Measurements from ENCODE around the gene KIAA0825.

The KIAA0825 gene

GRCh38 chr5:94396687-94397086 lies 221.7 kb downstream of the KIAA0825 start:
- H3K36me3 ChIP-seq (ENCODE audit: insufficient read depth, low read length) = no peaks in the 10 kb centered on the region
- H4K20me1 ChIP-seq (ENCODE audit: insufficient read depth, low read length) = no peaks in the 10 kb centered on the region
- TF ChIP-seq CTCF (IDR thresholded peaks at IDR 0.05; ENCODE audit: low read length) (no peak), EZH2 (IDR thresholded peaks at IDR 0.05; ENCODE audit: borderline replicate concordance, low read length) (no peak)
- H2AFZ ChIP-seq (ENCODE audit: low read length) = no peak overlapping the region
- H3K4me2 ChIP-seq (ENCODE audit: low read length) = no peak overlapping the region
- H3K9me2 ChIP-seq (ENCODE audit: low read depth, low read length) = no peaks in the 10 kb centered on the region
- H3K79me2 ChIP-seq (ENCODE audit: insufficient read depth, low read length) = no peaks in the 10 kb centered on the region
- no peaks in the 10 kb centered on the region for H3F3A ChIP-seq (ENCODE audit: insufficient read depth, low read length)
- peaks cover 3% of the 10 kb centered on the region; the same call in 1 of the 2 replicates for H3K27me3 ChIP-seq (ENCODE audit: insufficient read depth, low read length)
- no peaks in the 10 kb centered on the region for H3K9me3 ChIP-seq (ENCODE audit: low read length)
- no peaks in the 10 kb centered on the region for H3K4me1 ChIP-seq (ENCODE audit: insufficient read depth, low read length, severe bottlenecking)
- H3K4me3 ChIP-seq (ENCODE audit: low read depth, low read length, poor library complexity, severe bottlenecking) = no peak overlapping the region
- H3K9ac ChIP-seq (ENCODE audit: low read length) = no peak overlapping the region
- no peak overlapping the region for H3K27ac ChIP-seq (ENCODE audit: low read depth, low read length, poor library complexity, severe bottlenecking)

DNA sequence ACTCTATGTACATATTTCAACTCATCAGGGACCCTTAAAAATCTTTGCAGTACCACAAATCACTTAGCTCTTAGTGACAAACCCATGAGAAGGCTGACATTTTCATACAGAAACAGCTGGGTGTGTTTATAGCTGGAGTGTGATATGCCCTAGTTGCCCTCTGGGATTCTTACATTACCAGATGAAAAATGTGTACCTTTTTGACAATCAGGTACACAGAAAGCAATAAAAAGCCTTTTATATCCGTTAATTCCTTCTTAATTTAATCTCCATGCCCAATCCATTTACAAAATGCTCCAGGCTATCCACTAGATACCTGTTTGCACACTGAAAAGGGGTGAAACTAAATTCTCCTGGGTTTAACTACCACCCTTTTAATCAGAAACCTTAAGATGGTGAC lies 222.9 kb downstream of the KIAA0825 start:
- no peaks in the 10 kb centered on the region for H3K79me2 ChIP-seq (ENCODE audit: insufficient read depth, low read length)
- H3K4me3 ChIP-seq (ENCODE audit: low read depth, low read length, poor library complexity, severe bottlenecking) = no peak overlapping the region
- no peak overlapping the region for H3K27ac ChIP-seq (ENCODE audit: low read depth, low read length, poor library complexity, severe bottlenecking)
- no peaks in the 10 kb centered on the region for H3K36me3 ChIP-seq (ENCODE audit: insufficient read depth, low read length)
- no peaks in the 10 kb centered on the region for H3K9me2 ChIP-seq (ENCODE audit: low read depth, low read length)
- no peaks in the 10 kb centered on the region for H4K20me1 ChIP-seq (ENCODE audit: insufficient read depth, low read length)
- peaks cover 3% of the 10 kb centered on the region; the same call in 1 of the 2 replicates for H3K27me3 ChIP-seq (ENCODE audit: insufficient read depth, low read length)
- no peaks in the 10 kb centered on the region for H3K9me3 ChIP-seq (ENCODE audit: low read length)
- no peak for TF ChIP-seq EZH2 (IDR thresholded peaks at IDR 0.05; ENCODE audit: borderline replicate concordance, low read length)
- TF ChIP-seq CTCF (IDR thresholded peaks at IDR 0.05; ENCODE audit: low read length) = no peak
- no peak overlapping the region for H2AFZ ChIP-seq (ENCODE audit: low read length)
- no peak overlapping the region for H3K9ac ChIP-seq (ENCODE audit: low read length)
- H3F3A ChIP-seq (ENCODE audit: insufficient read depth, low read length) = no peaks in the 10 kb centered on the region
- H3K4me2 ChIP-seq (ENCODE audit: low read length) = no peak overlapping the region
- no peaks in the 10 kb centered on the region for H3K4me1 ChIP-seq (ENCODE audit: insufficient read depth, low read length, severe bottlenecking)

DNA sequence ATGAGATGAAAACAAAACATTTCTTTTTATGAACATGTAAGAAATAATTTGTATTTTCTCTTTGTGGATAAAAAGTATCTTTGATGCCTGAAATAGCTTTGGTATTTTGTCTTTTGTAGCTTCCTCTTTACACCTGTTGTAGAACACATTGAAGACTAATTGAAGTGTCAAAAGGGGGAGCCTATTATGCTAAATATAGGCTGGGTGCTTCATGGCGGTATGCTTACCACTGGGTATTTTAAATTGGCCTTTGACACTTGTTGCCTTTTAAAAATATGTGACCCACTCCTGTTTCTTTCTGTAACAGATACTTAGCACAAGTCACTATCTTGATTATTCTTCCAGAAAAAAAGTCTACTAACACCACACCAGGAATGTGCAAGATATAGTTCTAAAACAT lies 226.4 kb downstream of the KIAA0825 start:
- Histone ChIP-seq H3F3A (ENCODE audit: insufficient read depth, low read length) (no peaks in the 10 kb centered on the region), H3K27ac (ENCODE audit: low read depth, low read length, poor library complexity, severe bottlenecking) (no peak overlapping the region), H2AFZ (ENCODE audit: low read length) (no peak overlapping the region), H3K36me3 (ENCODE audit: insufficient read depth, low read length) (no peaks in the 10 kb centered on the region), H3K9ac (ENCODE audit: low read length) (no peak overlapping the region), H3K27me3 (ENCODE audit: insufficient read depth, low read length) (no peaks in the 10 kb centered on the region), H3K9me2 (ENCODE audit: low read depth, low read length) (no peaks in the 10 kb centered on the region), H3K4me3 (ENCODE audit: low read depth, low read length, poor library complexity, severe bottlenecking) (no peak overlapping the region), H4K20me1 (ENCODE audit: insufficient read depth, low read length) (no peaks in the 10 kb centered on the region), H3K4me2 (ENCODE audit: low read length) (no peak overlapping the region), H3K9me3 (ENCODE audit: low read length) (no peaks in the 10 kb centered on the region), H3K79me2 (ENCODE audit: insufficient read depth, low read length) (no peaks in the 10 kb centered on the region), H3K4me1 (ENCODE audit: insufficient read depth, low read length, severe bottlenecking) (no peaks in the 10 kb centered on the region)
- no peak for TF ChIP-seq EZH2 (IDR thresholded peaks at IDR 0.05; ENCODE audit: borderline replicate concordance, low read length)
- no peak for TF ChIP-seq CTCF (IDR thresholded peaks at IDR 0.05; ENCODE audit: low read length)
